Upper lobe of left lung (tissue), 6 donors: ENCODE measurements around the gene MYO6. TPM values are rescaled to one million over a fixed set of nuclear protein-coding genes. Genes with fewer than 3 reads are reported as not detected.

Experiments
- ATAC-seq, 2 donors: fragments of 200-7000 bp; cut with Tn5 transposase; one replicate each; pipeline ENCODE4 v1.9.1; 2022; ENCODE audit warnings: mild to moderate bottlenecking in 2 of 2, moderate library complexity in 2 of 2; ENCODE audit not compliant: low FRiP score in 2 of 2
- DNase-seq, 2 donors: peaks; one replicate each; pipeline ENCODE4 v3.0.0-alpha.2; 2019 to 2020
- H3K27ac ChIP-seq, 4 donors: fragments of 200-600 bp; sonication (generic); one replicate each; pipeline ENCODE4 v1.5.1; 2016 to 2019
- H3K27me3 ChIP-seq, 4 donors: fragments of 200-600 bp; sonication (generic); one replicate each; pipeline ENCODE4 v1.5.1; 2017 to 2019
- H3K36me3 ChIP-seq, 4 donors: fragments of 200-600 bp; sonication (generic); one replicate each; pipeline ENCODE4 v1.5.1; 2016 to 2019
- H3K4me1 ChIP-seq, 4 donors: fragments of 200-600 bp; sonication (generic); one replicate each; pipeline ENCODE4 v1.5.1; 2018 to 2019
- H3K4me3 ChIP-seq, 4 donors: fragments of 200-600 bp; sonication (generic); one replicate each; pipeline ENCODE4 v1.5.1; 2017 to 2019; ENCODE audit warnings: mild to moderate bottlenecking in 2 of 4, moderate library complexity in 1 of 4
- H3K9me3 ChIP-seq, 4 donors: fragments of 200-600 bp; sonication (generic); one replicate each; pipeline ENCODE4 v1.5.1; 2018 to 2019
- EP300 ChIP-seq, 4 donors: sonication (generic); formaldehyde crosslinking; IDR thresholded peaks; one replicate each; pipeline ENCODE4 v1.5.1; 2017; ENCODE audit warnings: antibody characterized with exemption in 4 of 4, control low read depth in 2 of 4
- POLR2A ChIP-seq, 4 donors: fragments of 450-650 bp; IDR thresholded peaks; one replicate each; pipeline ENCODE4 v1.5.1; 2016 to 2017; ENCODE audit warnings: antibody characterized with exemption in 4 of 4, mild to moderate bottlenecking in 2 of 4
- POLR2AphosphoS5 ChIP-seq, 2 donors: sonication (generic); formaldehyde crosslinking; IDR thresholded peaks; one replicate each; pipeline ENCODE4 v1.5.1; 2017; ENCODE audit warnings: antibody characterized with exemption in 2 of 2
- WGBS, 2 donors: methylation state at CpG; one replicate each; pipeline ENCODE4 v1.1.5; 2017 to 2018; 5-methylcytosine and 5-hydroxymethylcytosine counted together
- total RNA-seq, 6 donors: library from RNA; depleted of rRNA in 4 of 6; stranded (reverse); fragments of >200 nt in 4 of 6; gene quantifications; one replicate each; pipeline versions ENCODE4 v1.1.0 to v1.2.1, GENCODE V29; 2016 to 2021
- TF ChIP-seq, protein P1 (sequence below), 6 experiments: fragments of 450-650 bp in 4 of 6; fragments of 200-600 bp in 2 of 6; sonication (generic) in 2 of 6; IDR thresholded peaks; one replicate each; pipeline ENCODE4 v1.5.1; 2016 to 2019; ENCODE audit warnings: antibody characterized with exemption in 6 of 6
- donor health status: DM: no; HTN: no; CAD: no; lungs with moderate emphysema.
- donor health status: DM: no; HTN: yes; CAD: no; lungs with severe emphysema.

The MYO6 gene
- total RNA-seq, 6 donors from 2014 or later: 49.0 to 94.3 (median 80.4) TPM

DNA sequence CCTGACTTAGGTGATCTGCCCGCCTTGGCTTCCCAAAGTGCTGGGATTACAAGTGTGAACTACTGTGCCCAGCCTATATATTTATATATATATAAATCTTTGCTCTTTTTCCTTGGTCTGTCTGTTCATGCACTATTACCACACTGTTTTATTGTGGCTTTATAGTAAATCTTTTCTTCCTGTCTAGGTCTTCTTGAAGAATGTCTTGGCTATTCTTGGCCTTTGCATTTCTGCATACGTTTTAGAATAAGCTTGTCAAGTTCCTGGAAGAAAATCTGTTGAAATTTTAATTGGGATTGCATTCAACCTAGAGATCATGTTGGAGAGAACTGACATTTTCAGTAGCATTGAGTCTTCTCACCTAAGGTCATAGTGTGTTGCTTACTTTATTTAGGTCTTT, 37.1 kb downstream of the MYO6 start:
- Histone ChIP-seq H3K4me3 (no peak overlapping the region), H3K27ac (no peak overlapping the region), H3K4me1 (no peaks in the 10 kb centered on the region), H3K27me3 (no peaks in the 10 kb centered on the region), H3K36me3 (no peaks in the 10 kb centered on the region), H3K9me3 (no peaks in the 10 kb centered on the region)
- no peak for ATAC-seq
- TF ChIP-seq EP300 (IDR thresholded peaks at IDR 0.05) (no peak), POLR2AphosphoS5 (IDR thresholded peaks at IDR 0.05) (no peak), POLR2A (IDR thresholded peaks at IDR 0.05) (no peak)
- TF ChIP-seq, protein P1, sequence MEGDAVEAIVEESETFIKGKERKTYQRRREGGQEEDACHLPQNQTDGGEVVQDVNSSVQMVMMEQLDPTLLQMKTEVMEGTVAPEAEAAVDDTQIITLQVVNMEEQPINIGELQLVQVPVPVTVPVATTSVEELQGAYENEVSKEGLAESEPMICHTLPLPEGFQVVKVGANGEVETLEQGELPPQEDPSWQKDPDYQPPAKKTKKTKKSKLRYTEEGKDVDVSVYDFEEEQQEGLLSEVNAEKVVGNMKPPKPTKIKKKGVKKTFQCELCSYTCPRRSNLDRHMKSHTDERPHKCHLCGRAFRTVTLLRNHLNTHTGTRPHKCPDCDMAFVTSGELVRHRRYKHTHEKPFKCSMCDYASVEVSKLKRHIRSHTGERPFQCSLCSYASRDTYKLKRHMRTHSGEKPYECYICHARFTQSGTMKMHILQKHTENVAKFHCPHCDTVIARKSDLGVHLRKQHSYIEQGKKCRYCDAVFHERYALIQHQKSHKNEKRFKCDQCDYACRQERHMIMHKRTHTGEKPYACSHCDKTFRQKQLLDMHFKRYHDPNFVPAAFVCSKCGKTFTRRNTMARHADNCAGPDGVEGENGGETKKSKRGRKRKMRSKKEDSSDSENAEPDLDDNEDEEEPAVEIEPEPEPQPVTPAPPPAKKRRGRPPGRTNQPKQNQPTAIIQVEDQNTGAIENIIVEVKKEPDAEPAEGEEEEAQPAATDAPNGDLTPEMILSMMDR (IDR thresholded peaks at IDR 0.05): no peak
- WGBS, 2 donors: 76% methylated on average over 2 of the region's 2 CpGs
- DNase-seq: no peak

DNA sequence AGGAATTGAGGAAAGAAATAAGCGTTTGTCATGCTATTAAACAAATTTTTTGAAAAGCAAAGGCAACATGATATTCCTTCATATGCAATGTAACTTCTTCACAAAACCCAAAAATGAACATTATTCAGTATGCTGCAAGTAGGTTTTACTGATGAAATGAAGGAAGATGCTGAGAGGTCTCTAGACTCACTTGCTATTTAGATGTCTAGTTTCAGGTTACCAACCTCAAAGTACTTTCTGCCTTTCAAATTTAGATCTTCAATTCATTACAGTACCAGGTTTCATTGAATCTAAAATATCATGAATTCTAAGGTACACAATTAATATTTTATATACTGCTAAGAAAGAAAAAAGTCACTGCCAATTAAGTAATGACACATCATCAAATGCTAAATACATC, 39.9 kb downstream of the MYO6 start:
- ATAC-seq (no peak), DNase-seq (no peak)
- H3K9me3 ChIP-seq: no peaks in the 10 kb centered on the region
- H3K4me1 ChIP-seq: peaks cover 0 to 4% (median 1%) of the 10 kb centered on the region in 4 donors
- WGBS, 2 donors: 86 to 95% methylated on average over 1 of the region's 1 CpG
- no peaks in the 10 kb centered on the region for H3K36me3 ChIP-seq
- H3K27me3 ChIP-seq: no peaks in the 10 kb centered on the region
- no peak for TF ChIP-seq EP300 (IDR thresholded peaks at IDR 0.05)
- TF ChIP-seq POLR2AphosphoS5 (IDR thresholded peaks at IDR 0.05): no peak
- TF ChIP-seq POLR2A (IDR thresholded peaks at IDR 0.05): no peak
- TF ChIP-seq, protein P1 (IDR thresholded peaks at IDR 0.05): no peak
- no peak overlapping the region for H3K4me3 ChIP-seq
- H3K27ac ChIP-seq: no peak overlapping the region

GRCh38 chr6:75791881-75792280, 42.8 kb downstream of the MYO6 start:
- no peaks in the 10 kb centered on the region for H3K27me3 ChIP-seq
- 79 to 87% methylated on average over 3 of the region's 3 CpGs for WGBS, 2 donors
- H3K9me3 ChIP-seq: no peaks in the 10 kb centered on the region
- H3K36me3 ChIP-seq: no peaks in the 10 kb centered on the region
- no peak for ATAC-seq
- no peak overlapping the region for H3K27ac ChIP-seq
- TF ChIP-seq, protein P1 (IDR thresholded peaks at IDR 0.05): no peak
- TF ChIP-seq EP300 (IDR thresholded peaks at IDR 0.05): no peak
- TF ChIP-seq POLR2AphosphoS5 (IDR thresholded peaks at IDR 0.05): no peak
- TF ChIP-seq POLR2A (IDR thresholded peaks at IDR 0.05): no peak
- no peak overlapping the region for H3K4me3 ChIP-seq
- no peak for DNase-seq
- peaks cover 0 to 12% (median 5%) of the 10 kb centered on the region in 4 donors for H3K4me1 ChIP-seq

DNA sequence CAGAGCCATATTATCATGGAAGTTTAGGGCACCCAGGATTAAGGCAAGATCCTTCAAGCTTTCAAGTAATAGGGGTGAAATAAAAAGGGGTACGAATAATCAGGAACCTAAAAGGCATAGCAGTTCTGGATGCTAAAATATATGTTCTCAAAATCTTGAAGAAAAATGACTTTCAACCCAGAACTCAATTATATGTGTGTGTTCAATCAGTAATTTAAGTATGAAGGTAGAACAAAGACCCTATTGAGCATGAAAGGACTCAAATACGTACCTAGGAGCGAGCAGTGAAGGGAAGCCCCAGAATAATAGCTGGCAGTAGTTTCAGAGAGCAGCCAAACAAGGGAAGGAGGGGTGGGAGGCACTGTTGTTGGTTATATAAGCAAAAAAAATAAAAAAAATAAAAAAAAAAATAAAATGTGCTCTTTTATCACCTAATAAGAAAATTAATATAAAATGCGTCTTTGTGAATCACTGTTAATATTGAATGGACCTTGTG, 45.4 kb downstream of the MYO6 start:
- Histone ChIP-seq H3K36me3 (no peaks in the 10 kb centered on the region), H3K4me3 (no peak overlapping the region), H3K27me3 (no peaks in the 10 kb centered on the region), H3K9me3 (no peaks in the 10 kb centered on the region), H3K4me1 (peaks cover 7 to 17% (median 8%) of the 10 kb centered on the region in 4 donors), H3K27ac (no peak overlapping the region)
- TF ChIP-seq POLR2AphosphoS5 (IDR thresholded peaks at IDR 0.05) (no peak), POLR2A (IDR thresholded peaks at IDR 0.05) (no peak), EP300 (IDR thresholded peaks at IDR 0.05) (no peak)
- TF ChIP-seq, protein P1 (IDR thresholded peaks at IDR 0.05): no peak
- DNase-seq (no peak), ATAC-seq (no peak)
- WGBS, 2 donors: 69 to 88% methylated on average over 4 of the region's 4 CpGs
